ENCODE results near the gene SENP5. TPM values are rescaled to one million over a fixed set of nuclear protein-coding genes. Genes with fewer than 3 reads are reported as not detected.

Gene SENP5
- total RNA-seq, 1 donor from 2014 or later, result 45.3 TPM

DNA sequence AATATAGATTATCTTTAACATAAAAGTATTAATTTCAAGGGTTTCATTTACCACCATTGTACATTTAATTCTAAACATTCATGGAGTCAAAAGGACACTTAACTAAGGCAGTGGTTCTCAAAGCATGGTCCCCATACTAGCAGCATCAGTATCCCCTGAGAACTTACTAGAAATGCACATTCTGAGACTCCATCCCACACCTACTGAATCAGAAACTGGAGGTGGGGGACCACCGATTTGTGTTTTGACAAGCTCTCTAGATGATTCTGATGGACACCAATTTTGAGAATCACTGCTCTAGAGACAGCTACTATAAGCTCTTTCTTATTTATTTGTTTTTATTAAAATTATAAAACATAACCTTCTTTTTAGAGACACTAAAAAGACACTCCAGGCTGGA lies 34.0 kb downstream of the SENP5 start:
- H3K27me3 Mint-ChIP-seq (ENCODE audit: insufficient read depth), result no peaks in the 10 kb centered on the region
- H3K4me3 Mint-ChIP-seq, result no peak overlapping the region
- no peak for DNase-seq (ENCODE audit: low spot score)
- intact Hi-C loops (cut with micrococcal nuclease), result no loop called here
- peaks cover 41% of the 10 kb centered on the region for H3K36me3 Mint-ChIP-seq (ENCODE audit: low read depth)
- no peaks in the 10 kb centered on the region for H3K4me1 Mint-ChIP-seq (ENCODE audit: low read depth)
- no peak overlapping the region for H3K27ac Mint-ChIP-seq
- H3K9me3 Mint-ChIP-seq, result no peaks in the 10 kb centered on the region

DNA sequence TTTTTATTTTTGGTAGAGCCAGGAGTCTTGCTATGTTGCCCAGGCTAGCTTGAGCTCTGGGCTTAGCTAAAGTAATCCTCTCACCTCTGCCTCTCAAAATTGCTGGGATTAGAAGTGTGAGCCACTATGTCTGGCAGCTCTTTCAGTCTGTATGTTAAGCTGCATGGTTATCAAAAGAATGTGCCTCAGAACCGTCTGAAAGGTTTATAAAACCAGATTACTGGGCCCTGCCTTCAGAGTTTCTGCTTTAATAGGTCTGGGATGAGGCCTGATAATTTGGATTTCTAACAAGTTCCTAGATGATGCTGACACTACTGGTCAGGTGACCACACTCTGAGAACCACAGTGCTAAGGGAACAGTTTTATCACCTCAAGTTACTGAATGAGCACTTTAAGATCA lies 34.6 kb downstream of the SENP5 start:
- Mint-ChIP-seq H3K4me1 (ENCODE audit: low read depth) (no peaks in the 10 kb centered on the region), H3K27ac (no peak overlapping the region), H3K4me3 (no peak overlapping the region), H3K9me3 (no peaks in the 10 kb centered on the region), H3K27me3 (ENCODE audit: insufficient read depth) (no peaks in the 10 kb centered on the region), H3K36me3 (ENCODE audit: low read depth) (peaks cover 42% of the 10 kb centered on the region)
- DNase-seq (ENCODE audit: low spot score), result no peak
- intact Hi-C loops (cut with micrococcal nuclease), result no loop called here

DNA sequence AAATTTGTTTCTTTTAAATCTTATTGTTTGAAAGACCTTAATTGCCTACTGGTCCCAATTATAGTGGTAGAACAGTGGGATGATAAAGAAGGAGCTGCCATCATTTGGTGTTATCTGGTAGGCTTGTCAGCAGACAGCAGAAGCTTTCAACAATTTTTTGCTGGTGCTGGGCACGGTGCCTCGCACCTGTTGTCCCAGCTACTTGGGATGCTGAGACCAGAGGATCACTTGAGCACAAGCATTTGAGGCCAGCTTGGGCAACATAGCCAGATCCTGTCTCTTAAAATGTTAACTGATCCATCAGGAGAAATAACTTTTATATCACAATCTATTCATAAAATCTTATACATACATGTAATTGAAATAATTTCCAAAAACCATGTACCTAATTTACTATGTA lies 36.0 kb downstream of the SENP5 start:
- DNase-seq (ENCODE audit: low spot score), result no peak
- Mint-ChIP-seq H3K9me3 (no peaks in the 10 kb centered on the region), H3K36me3 (ENCODE audit: low read depth) (peaks cover 44% of the 10 kb centered on the region), H3K27ac (peak overlapping the region; percentile 6), H3K4me1 (ENCODE audit: low read depth) (no peaks in the 10 kb centered on the region), H3K4me3 (no peak overlapping the region), H3K27me3 (ENCODE audit: insufficient read depth) (no peaks in the 10 kb centered on the region)
- intact Hi-C loops (cut with micrococcal nuclease), result no loop called here

DNA sequence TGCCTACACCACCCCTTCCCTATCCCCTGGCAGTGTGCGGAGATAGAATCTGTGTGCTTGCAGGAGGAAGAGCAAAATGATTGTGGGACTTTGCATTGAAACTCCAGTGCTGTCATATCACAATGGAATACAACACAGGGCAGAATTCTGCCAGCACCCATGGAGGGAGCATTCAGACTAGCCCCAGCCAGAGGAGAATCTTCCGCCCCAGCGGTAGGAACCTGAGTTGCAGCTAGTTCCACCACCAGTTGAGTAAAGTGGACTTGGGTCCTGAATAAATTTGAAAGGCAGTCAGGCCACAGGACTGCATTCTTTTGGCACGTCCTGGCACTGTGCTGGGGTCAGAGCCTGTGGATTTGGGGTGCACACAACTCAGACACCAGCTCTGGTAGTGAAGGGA lies 47.1 kb downstream of the SENP5 start:
- H3K4me3 Mint-ChIP-seq, result no peak overlapping the region
- intact Hi-C loops (cut with micrococcal nuclease), result no loop called here
- peaks cover 8% of the 10 kb centered on the region for H3K9me3 Mint-ChIP-seq
- no peak for DNase-seq (ENCODE audit: low spot score)
- H3K36me3 Mint-ChIP-seq (ENCODE audit: low read depth), result peaks cover 33% of the 10 kb centered on the region
- no peaks in the 10 kb centered on the region for H3K4me1 Mint-ChIP-seq (ENCODE audit: low read depth)
- H3K27ac Mint-ChIP-seq, result no peak overlapping the region
- no peaks in the 10 kb centered on the region for H3K27me3 Mint-ChIP-seq (ENCODE audit: insufficient read depth)

DNA sequence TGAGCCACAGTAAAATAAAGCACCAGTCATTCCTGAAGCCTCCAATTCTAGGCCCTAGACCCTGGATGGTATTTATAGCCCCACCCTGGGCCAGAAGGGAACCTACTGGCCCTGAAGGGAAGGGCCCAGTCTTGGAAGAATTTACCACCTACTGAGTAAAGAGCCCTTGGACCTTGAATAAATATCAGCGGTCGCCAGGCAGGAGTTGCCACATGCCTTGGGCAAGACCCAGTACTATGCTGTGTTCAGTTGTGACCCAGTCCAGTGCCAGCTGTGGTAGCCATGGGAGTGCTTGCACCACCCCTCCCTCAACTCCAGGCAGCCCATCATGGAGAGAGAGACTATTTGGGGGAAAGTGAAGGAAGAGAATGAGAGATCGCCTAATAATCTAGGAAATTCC lies 47.7 kb downstream of the SENP5 start:
- no peaks in the 10 kb centered on the region for H3K4me1 Mint-ChIP-seq (ENCODE audit: low read depth)
- peaks cover 8% of the 10 kb centered on the region for H3K9me3 Mint-ChIP-seq
- H3K27me3 Mint-ChIP-seq (ENCODE audit: insufficient read depth), result no peaks in the 10 kb centered on the region
- H3K4me3 Mint-ChIP-seq, result no peak overlapping the region
- intact Hi-C loops (cut with micrococcal nuclease), result no loop called here
- no peak overlapping the region for H3K27ac Mint-ChIP-seq
- no peak for DNase-seq (ENCODE audit: low spot score)
- H3K36me3 Mint-ChIP-seq (ENCODE audit: low read depth), result peaks cover 33% of the 10 kb centered on the region

DNA sequence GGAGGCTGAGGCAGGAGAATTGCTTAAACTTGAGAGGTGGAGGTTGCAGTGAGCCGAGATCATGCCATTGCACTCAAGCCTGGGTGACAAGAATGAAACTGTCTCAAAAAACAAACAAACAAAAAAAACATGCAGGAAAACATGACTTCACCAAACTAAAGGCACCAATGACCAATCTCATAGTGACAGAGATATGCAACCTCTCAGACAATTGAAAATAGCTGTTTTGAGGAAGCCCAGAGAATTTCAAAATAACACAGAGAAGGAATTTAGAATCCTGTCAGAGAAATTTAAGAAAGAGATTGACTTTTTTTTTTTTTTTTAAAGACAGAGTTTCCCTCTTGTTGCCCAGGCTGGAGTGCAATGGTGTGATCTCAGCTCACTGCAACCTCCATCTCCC lies 48.5 kb downstream of the SENP5 start:
- Mint-ChIP-seq H3K36me3 (ENCODE audit: low read depth) (peaks cover 29% of the 10 kb centered on the region), H3K9me3 (peaks cover 8% of the 10 kb centered on the region), H3K4me3 (no peak overlapping the region), H3K27ac (no peak overlapping the region), H3K4me1 (ENCODE audit: low read depth) (no peaks in the 10 kb centered on the region), H3K27me3 (ENCODE audit: insufficient read depth) (no peaks in the 10 kb centered on the region)
- no peak for DNase-seq (ENCODE audit: low spot score)
- intact Hi-C loops (cut with micrococcal nuclease), result no loop called here

DNA sequence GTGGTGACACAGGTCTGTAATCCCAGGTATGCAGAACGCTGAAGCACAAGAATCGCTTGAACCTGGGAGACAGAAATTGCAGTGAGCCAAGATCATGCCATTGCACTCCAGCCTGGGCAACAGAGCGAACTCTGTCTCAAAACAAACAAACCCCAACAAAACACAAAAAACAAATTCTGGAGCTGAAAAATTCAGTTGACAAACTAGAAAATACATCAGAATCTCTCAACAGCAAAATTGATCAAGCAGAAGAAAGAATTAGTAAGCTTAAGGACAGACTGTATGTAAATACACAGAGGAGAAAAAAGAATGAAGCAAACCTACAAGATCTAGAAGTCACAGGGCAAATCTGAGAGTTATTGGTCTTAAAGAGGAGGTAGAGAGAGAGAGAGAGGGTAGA lies 49.3 kb downstream of the SENP5 start:
- H3K9me3 Mint-ChIP-seq, result peaks cover 8% of the 10 kb centered on the region
- H3K27ac Mint-ChIP-seq, result no peak overlapping the region
- no peaks in the 10 kb centered on the region for H3K4me1 Mint-ChIP-seq (ENCODE audit: low read depth)
- intact Hi-C loops (cut with micrococcal nuclease), result no loop called here
- H3K4me3 Mint-ChIP-seq, result no peak overlapping the region
- peaks cover 30% of the 10 kb centered on the region for H3K36me3 Mint-ChIP-seq (ENCODE audit: low read depth)
- DNase-seq (ENCODE audit: low spot score), result no peak
- no peaks in the 10 kb centered on the region for H3K27me3 Mint-ChIP-seq (ENCODE audit: insufficient read depth)

DNA sequence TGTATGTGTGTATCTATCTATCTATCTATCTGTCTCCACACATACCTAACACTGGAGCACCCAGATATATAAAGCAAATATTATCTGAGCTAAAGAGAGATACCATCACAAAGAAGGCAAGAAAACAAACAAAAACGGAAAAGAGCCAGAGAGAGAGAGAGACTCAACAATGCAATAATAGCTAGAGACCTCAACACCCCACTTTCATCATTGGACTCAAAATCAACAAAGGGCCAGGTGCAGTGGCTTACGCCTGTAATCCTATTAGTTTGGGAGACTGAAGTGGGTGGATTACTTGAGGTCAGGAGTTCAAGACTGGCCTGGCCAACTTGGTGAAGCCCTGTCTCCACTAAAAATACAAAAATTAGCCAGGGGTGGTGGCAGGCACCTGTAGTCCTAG lies 51.2 kb downstream of the SENP5 start:
- Mint-ChIP-seq H3K4me1 (ENCODE audit: low read depth) (no peaks in the 10 kb centered on the region), H3K27ac (no peak overlapping the region), H3K27me3 (ENCODE audit: insufficient read depth) (no peaks in the 10 kb centered on the region), H3K36me3 (ENCODE audit: low read depth) (peaks cover 30% of the 10 kb centered on the region), H3K4me3 (no peak overlapping the region), H3K9me3 (peaks cover 8% of the 10 kb centered on the region)
- DNase-seq (ENCODE audit: low spot score), result no peak
- intact Hi-C loops (cut with micrococcal nuclease), result no loop called here

DNA sequence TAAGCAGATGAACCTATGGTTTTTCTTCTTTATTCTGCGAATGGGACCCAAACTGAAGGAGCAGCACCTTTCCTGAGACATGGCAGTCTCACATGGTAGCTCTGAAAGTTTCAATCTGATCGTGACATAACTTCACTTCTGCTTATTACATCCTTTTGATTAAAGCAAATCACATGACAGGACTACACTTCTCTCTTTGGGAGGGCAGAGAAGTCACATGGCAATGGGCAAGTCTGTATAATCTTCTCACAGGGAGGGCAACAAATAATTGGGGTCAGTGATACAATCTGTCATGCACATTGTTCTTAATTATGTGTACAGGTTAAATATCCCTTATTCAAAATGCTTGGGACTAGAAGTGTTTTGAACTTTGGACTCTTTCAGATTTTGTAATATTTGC lies 53.0 kb downstream of the SENP5 start:
- Mint-ChIP-seq H3K36me3 (ENCODE audit: low read depth) (peaks cover 19% of the 10 kb centered on the region), H3K9me3 (peaks cover 8% of the 10 kb centered on the region), H3K4me3 (no peak overlapping the region), H3K4me1 (ENCODE audit: low read depth) (no peaks in the 10 kb centered on the region), H3K27ac (no peak overlapping the region), H3K27me3 (ENCODE audit: insufficient read depth) (no peaks in the 10 kb centered on the region)
- intact Hi-C loops (cut with micrococcal nuclease), result no loop called here
- DNase-seq (ENCODE audit: low spot score), result no peak

DNA sequence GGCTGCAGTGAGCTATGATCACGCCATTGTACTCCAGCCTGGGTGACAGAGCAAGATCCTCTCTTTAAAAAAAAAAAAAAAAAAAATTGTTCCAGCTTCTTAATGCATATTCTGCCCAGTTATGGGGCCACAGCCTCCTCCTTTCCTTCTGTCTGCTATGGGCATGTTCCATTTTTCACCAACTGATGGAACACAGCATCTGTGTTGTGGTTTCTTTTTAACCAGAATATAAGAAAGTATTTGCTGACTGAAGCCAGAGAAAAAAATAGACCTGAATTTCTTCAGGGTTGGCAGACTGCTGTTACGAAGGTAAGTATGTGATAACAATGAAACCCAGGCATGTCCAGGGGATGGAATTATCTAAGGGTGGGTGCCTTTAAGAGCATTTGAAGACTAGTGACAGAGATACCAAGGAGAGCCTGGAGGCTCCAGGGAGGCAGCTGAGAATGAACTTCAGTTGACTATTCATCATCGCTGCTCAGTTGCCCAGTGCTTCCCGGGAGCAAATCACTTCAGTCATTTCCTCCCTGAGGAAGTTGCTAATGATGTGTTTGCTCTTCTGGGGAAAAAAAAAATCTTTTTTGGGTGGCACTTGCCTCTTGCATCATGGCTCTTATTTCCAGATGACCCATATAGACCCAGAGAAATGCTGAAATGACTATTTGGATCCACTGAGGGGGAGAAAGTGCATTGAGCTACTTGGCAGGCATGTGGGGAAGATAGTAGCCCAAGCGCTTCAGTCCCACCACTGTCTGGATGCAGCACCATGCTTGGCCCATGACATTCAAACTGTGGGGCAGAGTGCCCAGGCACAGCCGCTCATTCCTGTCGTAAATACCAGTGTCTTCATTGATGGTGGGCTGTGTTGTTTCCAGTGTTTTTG lies 60.1 kb downstream of the SENP5 start:
- Mint-ChIP-seq H3K4me1 (ENCODE audit: low read depth) (no peaks in the 10 kb centered on the region), H3K36me3 (ENCODE audit: low read depth) (peaks cover 26% of the 10 kb centered on the region), H3K4me3 (no peak overlapping the region), H3K9me3 (no peaks in the 10 kb centered on the region), H3K27me3 (ENCODE audit: insufficient read depth) (no peaks in the 10 kb centered on the region), H3K27ac (no peak overlapping the region)
- intact Hi-C loops (cut with micrococcal nuclease), result no loop called here
- DNase-seq (ENCODE audit: low spot score), result no peak

DNA sequence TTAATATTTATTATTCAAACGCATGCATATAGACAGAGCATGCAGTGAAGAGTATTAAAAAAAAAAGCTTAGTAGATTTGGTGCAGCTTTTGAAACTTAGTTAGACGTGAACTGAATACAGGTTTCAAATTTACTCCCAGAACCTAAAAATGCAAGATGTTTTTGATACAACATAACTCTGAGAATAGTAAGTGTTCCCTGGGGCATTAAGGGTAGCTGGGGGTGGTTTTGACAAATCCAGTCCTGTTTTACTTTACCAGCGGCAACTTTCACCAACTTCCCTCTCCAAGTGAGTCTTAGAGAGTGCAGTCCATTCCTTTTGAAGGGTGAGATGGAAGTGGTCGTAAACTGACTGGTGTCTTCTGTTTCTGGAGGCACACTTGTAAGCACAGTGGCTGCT lies 63.4 kb downstream of the SENP5 start:
- no peak for DNase-seq (ENCODE audit: low spot score)
- Mint-ChIP-seq H3K36me3 (ENCODE audit: low read depth) (peaks cover 43% of the 10 kb centered on the region), H3K27me3 (ENCODE audit: insufficient read depth) (no peaks in the 10 kb centered on the region), H3K4me3 (no peak overlapping the region), H3K4me1 (ENCODE audit: low read depth) (no peaks in the 10 kb centered on the region), H3K9me3 (no peaks in the 10 kb centered on the region), H3K27ac (no peak overlapping the region)
- intact Hi-C loops (cut with micrococcal nuclease), result no loop called here

DNA sequence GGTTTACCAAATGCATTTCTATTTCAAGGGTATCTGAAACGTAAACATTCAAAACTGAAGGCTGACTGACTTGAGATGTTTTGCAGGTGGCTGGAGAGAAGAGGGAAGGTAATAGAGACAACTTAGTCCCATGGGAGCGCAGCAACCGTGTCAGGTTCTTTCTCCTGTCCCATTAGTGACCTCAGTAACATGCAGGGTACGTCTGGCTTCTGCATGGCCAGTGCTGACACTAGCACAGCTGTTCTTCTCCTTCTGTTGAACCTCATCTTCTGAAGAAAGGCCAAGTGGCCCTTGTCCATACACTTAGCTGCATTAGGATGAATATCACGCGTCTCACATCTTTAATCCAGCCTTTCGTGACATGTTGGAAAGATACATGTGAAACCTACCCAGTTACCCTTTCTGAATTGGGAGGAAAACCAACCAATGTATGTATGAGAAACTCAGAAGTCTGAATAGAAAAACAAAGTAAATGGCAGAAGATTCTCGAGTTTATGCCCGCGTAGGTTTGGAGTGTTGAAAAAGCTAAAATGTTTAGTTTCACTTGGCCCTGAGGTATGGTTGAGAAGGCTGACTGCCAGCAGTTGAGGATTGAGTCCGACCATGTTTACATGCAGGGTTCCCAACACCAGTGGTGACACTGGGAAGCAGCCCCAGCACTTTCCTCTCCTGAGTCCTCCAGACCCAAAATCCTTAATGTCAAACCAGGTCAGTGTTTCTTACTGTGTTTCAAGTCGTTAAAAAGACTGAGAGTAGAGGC lies 64.3 kb downstream of the SENP5 start:
- no peak for DNase-seq (ENCODE audit: low spot score)
- Mint-ChIP-seq H3K27me3 (ENCODE audit: insufficient read depth) (no peaks in the 10 kb centered on the region), H3K36me3 (ENCODE audit: low read depth) (peaks cover 52% of the 10 kb centered on the region), H3K27ac (no peak overlapping the region), H3K4me3 (no peak overlapping the region), H3K4me1 (ENCODE audit: low read depth) (no peaks in the 10 kb centered on the region), H3K9me3 (no peaks in the 10 kb centered on the region)
- intact Hi-C loops (cut with micrococcal nuclease), result no loop called here

DNA sequence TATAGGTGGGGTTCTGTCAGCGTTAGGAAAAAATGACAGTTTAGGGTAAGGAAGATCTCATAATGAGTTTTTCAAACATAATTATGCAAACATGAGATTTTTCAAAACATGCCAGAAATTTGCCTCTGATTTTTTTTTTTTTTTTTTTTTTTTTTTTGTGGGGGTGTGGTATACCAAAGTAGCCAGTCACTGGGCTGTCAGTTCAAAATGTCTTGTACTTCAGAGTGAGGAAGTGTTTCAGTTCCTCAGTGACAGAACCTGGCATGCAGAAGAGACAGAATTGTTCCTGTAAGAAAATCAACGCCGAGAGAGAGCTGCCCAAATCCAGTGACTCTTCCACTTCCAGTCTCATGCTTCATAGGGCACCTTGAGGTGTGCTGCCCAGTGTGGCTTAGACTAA lies 64.9 kb downstream of the SENP5 start:
- H3K27ac Mint-ChIP-seq, result no peak overlapping the region
- H3K4me1 Mint-ChIP-seq (ENCODE audit: low read depth), result peaks cover 2% of the 10 kb centered on the region
- no peaks in the 10 kb centered on the region for H3K9me3 Mint-ChIP-seq
- H3K27me3 Mint-ChIP-seq (ENCODE audit: insufficient read depth), result no peaks in the 10 kb centered on the region
- DNase-seq (ENCODE audit: low spot score), result no peak
- intact Hi-C loops (cut with micrococcal nuclease), result no loop called here
- H3K36me3 Mint-ChIP-seq (ENCODE audit: low read depth), result peaks cover 56% of the 10 kb centered on the region
- no peak overlapping the region for H3K4me3 Mint-ChIP-seq
